HTR-8/SVneo (cell line): ENCODE measurements around the gene IKZF4.
"Not testable (repeated sequence)": the region's sequence is repeated elsewhere in the genome, so short reads cannot be mapped to it uniquely, and the experiment has no call there.

Source experiments
- DNase-seq: peaks from one replicate; pipeline ENCODE4 v3.0.0; 2011; ENCODE audit warnings: low spot score, mixed read lengths; ENCODE audit not compliant: insufficient read length
- FAIRE-seq: peaks from 2 replicates; lab custom pipeline; 2011; peaks lifted over from hg19 to GRCh38; lab: Jason Lieb, UNC

IKZF4 gene

GRCh38 chr12:56031987-56032386 is 11.1 kb downstream of the IKZF4 start:
- FAIRE-seq, result no peak
- no peak for DNase-seq

GRCh38 chr12:56034586-56035332 is 13.9 kb downstream of the IKZF4 start:
- DNase-seq, result no peak
- FAIRE-seq, result no peak

GRCh38 chr12:56037161-56037560 is 16.3 kb downstream of the IKZF4 start:
- no peak for DNase-seq
- FAIRE-seq, result no peak

GRCh38 chr12:56038022-56038655 is 17.3 kb downstream of the IKZF4 start:
- no peak for FAIRE-seq
- DNase-seq, result no peak

GRCh38 chr12:56040151-56040550 is 19.3 kb downstream of the IKZF4 start:
- FAIRE-seq (no peak), DNase-seq (no peak)

GRCh38 chr12:56040963-56041551 is 20.2 kb downstream of the IKZF4 start:
- DNase-seq, result no peak

GRCh38 chr12:56041552-56042429 is 20.9 kb downstream of the IKZF4 start, which contains the start of gene RPS26:
RPS26 (plus strand) TSS chr12:56041918; CDS start chr12:56042167, 249 bp downstream.
- FAIRE-seq, result peak; percentile 91
- peak; percentile 95 for DNase-seq

More at GRCh38 chr12:56040963-56041551, 20.2 kb downstream of the IKZF4 start:
- FAIRE-seq, result no peak

GRCh38 chr12:56042430-56042813 is 21.6 kb downstream of the IKZF4 start:
- FAIRE-seq, DNase-seq: not testable (repeated sequence)

GRCh38 chr12:56042843-56043242 is 22.0 kb downstream of the IKZF4 start:
- DNase-seq (no peak), FAIRE-seq (no peak)

GRCh38 chr12:56046027-56046780 is 25.4 kb downstream of the IKZF4 start:
- DNase-seq (no peak), FAIRE-seq (no peak)

GRCh38 chr12:56053407-56053893 is 32.6 kb downstream of the IKZF4 start:
- DNase-seq (no peak), FAIRE-seq (no peak)

- FAIRE-seq, result not testable (repeated sequence)
Measured at GRCh38 chr12:56059964-56060363, 39.1 kb downstream of the IKZF4 start.

GRCh38 chr12:56061982-56062381 is 41.1 kb downstream of the IKZF4 start:
- FAIRE-seq (no peak), DNase-seq (no peak)

More at GRCh38 chr12:56059964-56060363, 39.1 kb downstream of the IKZF4 start:
- not testable (repeated sequence) for DNase-seq

GRCh38 chr12:56062996-56063395 is 42.2 kb downstream of the IKZF4 start:
- DNase-seq (no peak), FAIRE-seq (no peak)

GRCh38 chr12:56071648-56072047 is 50.8 kb downstream of the IKZF4 start:
- FAIRE-seq (no peak), DNase-seq (no peak)

GRCh38 chr12:56074396-56074795 is 53.6 kb downstream of the IKZF4 start:
- FAIRE-seq, result no peak
- no peak for DNase-seq

GRCh38 chr12:56077966-56078365 is 57.1 kb downstream of the IKZF4 start:
- not testable (repeated sequence) for FAIRE-seq, DNase-seq

- DNase-seq (no peak), FAIRE-seq (no peak)
Measured at GRCh38 chr12:56078427-56078826, 57.6 kb downstream of the IKZF4 start.
